HG03060 (cell line): ENCODE measurements around the gene NUAK1.

Experiments used
- ATAC-seq: cut with Tn5 transposase; IDR thresholded peaks from one replicate; pipeline ENCODE4 v1.9.1; 2021; ENCODE audit warnings: low read depth, moderate number of reproducible peaks; ENCODE audit not compliant: unreplicated experiment

Gene NUAK1

GRCh38 chr12:106088246-106088808 is 50.4 kb downstream of the NUAK1 start:
- ATAC-seq = no peak

DNA sequence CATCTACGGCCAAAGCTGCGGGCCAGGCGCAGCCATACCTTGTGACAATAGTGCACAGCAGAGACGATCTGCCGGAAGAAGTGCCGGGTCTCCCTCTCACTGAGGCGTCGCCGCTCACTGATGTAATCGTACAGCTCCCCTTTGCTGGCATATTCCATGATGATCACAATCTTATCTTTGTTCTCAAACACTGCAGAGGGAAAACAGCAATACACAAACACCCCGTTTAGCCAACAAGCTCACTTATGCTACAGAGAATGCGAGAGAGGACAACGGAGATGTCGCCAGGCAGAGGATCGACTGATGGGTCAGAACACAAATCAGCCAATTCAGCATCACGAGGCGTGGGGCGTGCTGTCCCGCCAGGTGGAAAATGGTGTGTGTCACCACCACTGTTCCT is 52.1 kb downstream of the NUAK1 start:
- no peak for ATAC-seq

DNA sequence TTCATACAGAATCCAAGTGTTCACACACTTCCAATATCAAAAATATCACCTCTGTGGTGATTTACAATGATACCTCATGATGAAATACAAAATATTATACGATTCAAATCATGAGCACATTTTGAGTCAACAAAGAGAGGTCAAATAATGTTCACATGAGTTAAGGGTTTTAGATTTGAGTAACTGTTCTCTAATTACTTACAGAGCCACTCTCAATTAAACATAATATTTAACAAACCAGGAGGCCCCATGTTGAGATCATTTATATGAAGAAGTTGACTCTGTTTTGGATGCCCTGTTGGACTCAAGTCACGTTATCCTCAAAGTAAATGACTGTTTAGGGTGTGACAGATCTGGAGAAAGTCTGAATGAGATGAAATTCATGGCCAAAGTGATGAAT is 53.5 kb downstream of the NUAK1 start:
- no peak for ATAC-seq

GRCh38 chr12:106084759-106085158 is 54.0 kb downstream of the NUAK1 start:
- no peak for ATAC-seq

- no peak for ATAC-seq
Observed at GRCh38 chr12:106084014-106084671, 54.6 kb downstream of the NUAK1 start.

GRCh38 chr12:106082216-106083175 is 56.3 kb downstream of the NUAK1 start:
- no peak for ATAC-seq

- ATAC-seq = no peak
Observed at GRCh38 chr12:106081606-106082005, 57.1 kb downstream of the NUAK1 start.

DNA sequence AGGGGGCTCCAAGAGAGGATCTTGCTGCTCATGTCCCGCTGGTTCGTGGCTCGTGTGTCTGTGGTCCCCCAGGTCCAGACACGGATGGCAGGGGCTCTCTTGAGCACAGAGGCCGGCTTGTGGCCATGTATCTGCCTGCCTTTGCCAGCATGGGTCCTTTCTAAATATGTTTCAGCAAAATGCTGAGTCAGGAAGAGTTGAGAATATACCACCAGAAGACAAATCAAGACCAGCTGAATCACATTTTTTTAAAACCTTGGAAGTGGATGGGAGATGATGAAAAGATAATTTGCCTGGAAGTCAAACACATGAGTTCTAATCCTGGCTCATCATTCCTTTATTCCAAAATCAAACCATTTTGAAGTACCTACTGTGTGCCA is 58.0 kb downstream of the NUAK1 start:
- ATAC-seq = no peak

GRCh38 chr12:106080041-106080790 is 58.5 kb downstream of the NUAK1 start:
- no peak for ATAC-seq

DNA sequence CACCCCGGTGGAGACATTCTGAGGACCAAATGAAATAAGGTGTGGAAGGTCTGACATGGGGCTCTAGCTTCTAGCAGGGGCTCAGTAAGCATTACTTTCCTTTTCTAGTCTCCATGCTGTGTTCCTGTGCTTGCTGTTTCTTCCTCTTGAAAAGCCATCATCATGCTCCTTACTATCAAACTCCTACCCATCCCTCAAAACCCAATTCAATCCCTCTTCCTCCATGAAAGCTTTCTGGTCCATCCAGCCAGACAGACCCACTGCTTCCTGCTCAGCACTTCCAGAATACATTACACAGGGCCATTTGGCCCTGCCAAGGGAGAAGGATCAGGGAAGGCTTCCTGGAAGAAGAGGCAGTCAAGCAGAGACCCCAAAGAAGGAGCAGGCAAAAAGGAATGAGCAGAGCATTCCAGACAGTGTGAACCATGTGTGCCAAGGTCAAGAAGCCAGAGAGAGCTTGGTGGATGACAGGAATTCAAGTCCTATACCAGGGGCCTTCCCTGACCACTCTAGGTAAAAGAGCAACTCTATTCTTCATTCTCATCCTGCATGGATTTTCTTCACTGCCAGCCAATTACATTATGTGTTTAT is 59.5 kb downstream of the NUAK1 start:
- no peak for ATAC-seq

DNA sequence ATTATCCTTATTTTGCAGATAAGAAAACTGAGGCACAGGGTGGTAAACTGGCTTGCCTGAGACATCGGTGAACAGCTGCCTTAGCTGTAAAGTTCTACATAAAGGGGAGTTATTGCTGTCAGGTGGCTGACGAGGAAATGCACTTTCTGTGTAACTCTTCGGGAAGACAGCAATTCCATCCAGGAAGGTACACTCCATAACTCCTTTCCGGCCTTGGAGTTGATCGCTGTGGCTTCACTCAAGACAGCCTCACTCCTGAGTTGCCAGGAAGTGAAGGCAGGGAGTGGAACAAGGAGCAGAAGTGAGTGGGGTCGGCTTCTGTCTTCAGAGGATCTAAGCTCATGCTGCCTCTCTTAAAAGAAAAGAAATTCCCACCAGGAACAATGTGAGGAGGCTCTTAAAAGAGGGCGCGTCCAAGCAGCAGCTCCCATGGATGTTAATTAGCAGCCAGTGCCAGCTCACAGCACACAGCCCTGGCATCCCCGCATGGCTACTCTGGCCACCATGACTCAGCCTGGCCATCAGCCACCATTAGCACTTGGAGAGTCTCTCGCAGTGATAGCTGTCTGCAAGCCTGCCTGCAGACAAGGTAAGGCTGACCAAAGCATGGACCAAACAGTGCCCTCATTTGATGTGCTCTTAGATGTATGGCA is 60.3 kb downstream of the NUAK1 start:
- no peak for ATAC-seq

- no peak for ATAC-seq
Observed at GRCh38 chr12:106074706-106075392, 63.9 kb downstream of the NUAK1 start.

- no peak for ATAC-seq
Observed at GRCh38 chr12:106074361-106074705, 64.4 kb downstream of the NUAK1 start.

- no peak for ATAC-seq
Observed at GRCh38 chr12:106073179-106073578, 65.6 kb downstream of the NUAK1 start.

DNA sequence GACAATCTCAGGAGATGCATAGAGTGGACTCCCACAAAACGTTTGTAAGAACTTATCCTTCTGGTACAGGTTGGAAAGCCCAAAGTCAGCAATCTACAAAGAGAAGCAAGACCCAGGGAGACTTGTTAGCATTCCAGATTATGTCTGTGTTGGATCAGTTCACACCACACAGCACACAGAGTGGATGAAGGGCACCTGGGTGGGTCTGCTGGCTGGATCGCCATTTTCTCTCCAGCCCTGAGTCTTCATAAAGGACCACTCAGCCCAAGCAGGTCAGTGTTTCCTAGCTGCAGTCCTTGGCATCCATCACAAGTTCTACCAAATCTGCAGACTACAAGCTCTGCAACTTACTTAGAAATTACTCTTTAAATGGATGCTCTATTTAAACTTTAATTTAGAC is 66.0 kb downstream of the NUAK1 start:
- no peak for ATAC-seq

DNA sequence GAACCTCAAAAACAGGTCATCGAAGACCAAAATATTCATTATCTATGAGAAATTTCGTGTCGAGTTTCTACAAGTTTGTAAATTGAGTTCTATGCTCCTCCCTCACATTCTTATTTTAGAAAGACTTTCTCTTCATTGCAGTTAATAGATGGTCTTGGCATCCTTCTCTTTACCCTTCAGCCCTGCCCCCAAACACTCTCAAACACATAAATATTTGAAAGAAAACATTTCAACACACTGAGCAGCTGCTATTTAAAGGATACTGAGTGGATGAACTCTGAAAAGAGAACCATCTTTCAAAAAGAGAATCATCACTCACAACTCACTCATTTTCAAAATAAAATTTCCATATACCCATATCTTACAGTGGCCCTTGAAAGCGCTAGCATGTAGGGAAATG is 67.1 kb downstream of the NUAK1 start:
- ATAC-seq = no peak

DNA sequence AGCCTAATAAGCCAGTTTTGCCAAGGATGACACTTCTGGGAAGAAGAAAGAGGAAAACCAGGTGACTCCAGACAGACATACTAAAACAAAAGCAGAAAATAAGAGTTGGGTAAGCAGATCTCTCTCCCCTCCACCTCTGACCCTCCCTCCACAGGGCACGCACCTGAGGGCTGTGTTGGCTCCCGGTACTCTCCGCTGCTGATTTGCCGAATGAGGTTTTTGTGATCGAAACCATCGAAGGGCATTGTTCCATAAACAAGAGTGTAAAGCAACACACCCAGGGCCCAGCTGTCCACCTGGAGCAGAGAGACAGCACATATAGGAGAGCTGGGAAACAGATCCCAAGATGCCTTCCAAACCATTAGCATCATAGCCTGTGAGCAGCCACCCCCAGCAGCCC is 68.1 kb downstream of the NUAK1 start:
- ATAC-seq = no peak

DNA sequence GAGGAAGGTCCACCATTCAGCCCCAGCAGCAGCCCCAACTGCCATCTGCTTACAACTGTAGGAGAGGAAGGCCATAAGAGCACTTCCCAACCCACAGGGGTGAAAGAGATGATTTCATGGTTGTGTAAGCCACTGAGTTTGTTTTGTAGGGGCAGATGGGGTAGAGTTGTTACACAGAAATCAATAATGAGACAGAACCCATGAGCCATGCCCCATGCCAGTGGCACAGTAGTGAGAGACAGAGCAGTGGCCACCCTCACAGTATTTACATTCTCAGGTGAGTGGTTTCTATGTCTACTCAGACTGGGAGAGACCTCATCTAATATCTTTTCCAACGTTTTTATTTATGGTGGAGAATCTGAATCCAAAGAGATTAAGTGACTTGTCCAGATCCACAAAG is 68.6 kb downstream of the NUAK1 start:
- ATAC-seq = no peak

- ATAC-seq = no peak
Observed at GRCh38 chr12:106068296-106068695, 70.5 kb downstream of the NUAK1 start.
